CD4-positive, alpha-beta T cell treated with Interleukin-17A for 4 hours (primary cell): ENCODE data around the gene FGF4.

Experiments used
- DNase-seq: peaks from one replicate; pipeline ENCODE4 v3.0.0-alpha.2; 2020; ENCODE audit warnings: mixed read lengths

Gene FGF4

DNA sequence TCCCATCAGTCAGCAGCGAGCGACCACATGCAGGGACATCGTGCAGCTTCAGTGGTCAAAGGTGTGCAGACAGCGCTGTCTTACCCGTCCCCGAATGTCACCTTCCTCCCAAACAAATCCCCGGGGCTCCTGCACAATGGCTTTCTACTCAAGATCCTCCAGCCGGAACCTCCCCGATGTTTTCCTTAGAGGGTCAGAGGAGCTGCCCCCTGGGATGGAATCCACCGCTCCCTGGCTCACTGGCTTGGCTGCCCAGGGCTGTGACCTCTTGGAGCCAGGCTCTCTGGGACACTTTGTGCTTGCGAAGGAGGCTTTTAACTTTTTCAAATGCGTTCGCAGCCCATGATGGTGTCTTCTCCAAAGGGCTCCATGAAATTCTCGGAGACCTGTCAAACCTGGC lies 54.0 kb downstream of the FGF4 start:
- no peak for DNase-seq
